Common myeloid progenitor, CD34-positive (primary cell): ENCODE measurements around the gene MLXIP.
"Not testable (repeated sequence)": the region's sequence is repeated elsewhere in the genome, so short reads cannot be mapped to it uniquely, and the experiment has no call there.

ENCODE experiments used
- CTCF ChIA-PET: fragments of 350-600 bp; sonication (Branson Sonifier 250); formaldehyde crosslinking; loops from one replicate; lab custom pipeline; 2021; ENCODE audit warnings: antibody characterized with exemption; lab: Charles Lee
- POLR2A ChIA-PET: fragments of 350-600 bp; sonication (Branson Sonifier 250); formaldehyde crosslinking; loops from one replicate; lab custom pipeline; 2021; ENCODE audit warnings: antibody characterized with exemption; lab: Charles Lee
- DNase-seq, 3 donors: peaks; one replicate each; pipeline versions ENCODE4 v3.0.0 to v3.0.0-alpha.2; 2013
- H3K27ac ChIP-seq, 2 experiments: 1 replicate in 1 of 2; 2 replicates in 1 of 2; pipeline ENCODE4 v1.7.0; 2013; ENCODE audit warnings: inconsistent platforms in 2 of 2, low read length in 2 of 2, mild to moderate bottlenecking in 2 of 2, low read depth in 1 of 2, moderate library complexity in 1 of 2; ENCODE audit not compliant: severe bottlenecking in 2 of 2, insufficient read depth in 1 of 2, poor library complexity in 1 of 2
- H3K27me3 ChIP-seq, 5 experiments: replicated peaks in 2 of 5; 1 replicate in 3 of 5; 2 replicates in 2 of 5; pipeline versions ENCODE4 v1.6.1 to v1.7.0; 2013; ENCODE audit warnings: low read length in 4 of 5, mild to moderate bottlenecking in 2 of 5, moderate library complexity in 2 of 5, inconsistent platforms in 1 of 5; ENCODE audit not compliant: insufficient read depth in 5 of 5, control insufficient read depth in 4 of 5
- H3K36me3 ChIP-seq, 4 experiments: 1 replicate in 2 of 4; 2 replicates in 2 of 4; pipeline versions ENCODE4 v1.6.1 to v1.7.0; 2013; ENCODE audit warnings: low read length in 3 of 4, control low read depth in 1 of 4, mild to moderate bottlenecking in 1 of 4; ENCODE audit not compliant: control insufficient read depth in 4 of 4, insufficient read depth in 4 of 4
- H3K4me1 ChIP-seq, 4 experiments: 1 replicate in 3 of 4; 2 replicates in 1 of 4; pipeline versions ENCODE4 v1.6.1 to v1.7.1; 2013; ENCODE audit warnings: low read length in 3 of 4, mild to moderate bottlenecking in 3 of 4, control low read depth in 1 of 4, inconsistent platforms in 1 of 4, moderate library complexity in 1 of 4; ENCODE audit not compliant: control insufficient read depth in 4 of 4, insufficient read depth in 4 of 4; ENCODE audit errors: control extremely low read depth in 1 of 4
- H3K4me3 ChIP-seq, 7 experiments: 1 replicate in 4 of 7; 2 replicates in 3 of 7; pipeline versions ENCODE4 v1.5.1 to v1.7.0; 2013; ENCODE audit warnings: mild to moderate bottlenecking in 7 of 7, low read length in 6 of 7, moderate library complexity in 6 of 7, inconsistent platforms in 2 of 7, low read depth in 2 of 7, control low read depth in 1 of 7; ENCODE audit not compliant: insufficient read depth in 4 of 7, control insufficient read depth in 1 of 7; ENCODE audit errors: extremely low read depth in 1 of 7
- H3K9me3 ChIP-seq, 5 experiments: 1 replicate in 4 of 5; 2 replicates in 1 of 5; pipeline versions ENCODE4 v1.6.1 to v1.7.1; 2013; ENCODE audit warnings: low read length in 4 of 5, mild to moderate bottlenecking in 2 of 5, inconsistent platforms in 1 of 5, low read depth in 1 of 5, moderate library complexity in 1 of 5; ENCODE audit not compliant: control insufficient read depth in 4 of 5, insufficient read depth in 2 of 5; ENCODE audit errors: control extremely low read depth in 1 of 5
- WGBS: methylation state at CpG from one replicate; pipeline ENCODE4 v1.1.5; 2013; ENCODE audit not compliant: insufficient coverage; 5-methylcytosine and 5-hydroxymethylcytosine counted together

Gene MLXIP

DNA sequence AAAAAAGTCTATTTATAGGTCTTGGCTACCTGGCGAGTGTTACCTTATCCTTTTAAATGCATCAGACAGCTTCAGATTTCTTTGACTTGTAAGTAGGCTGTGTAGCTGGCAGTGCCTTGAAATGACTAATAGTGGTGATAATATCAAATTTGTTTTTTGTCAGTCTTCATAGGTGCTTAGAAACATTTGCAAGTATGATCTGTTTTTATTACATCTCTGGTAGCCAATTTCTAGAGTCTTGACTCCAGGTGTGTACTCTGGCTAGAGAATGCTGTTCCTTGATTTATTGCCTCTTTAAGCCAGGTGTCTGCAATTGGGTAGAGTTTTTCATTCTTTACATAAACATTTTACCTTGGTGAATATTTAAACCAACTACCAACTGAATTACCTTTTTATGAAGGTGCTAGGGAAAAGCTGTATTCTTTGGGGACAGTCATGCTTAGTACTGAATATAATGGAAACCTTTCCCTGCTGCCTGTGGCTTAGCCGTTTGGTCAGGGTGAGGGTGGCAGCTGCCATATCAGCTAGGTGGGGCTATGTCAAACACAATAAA is 32.6 kb downstream of the MLXIP start:
- H3K4me3 ChIP-seq, result no peak overlapping the region
- H3K27me3 ChIP-seq, result no peaks in the 10 kb centered on the region
- H3K9me3 ChIP-seq, result no peaks in the 10 kb centered on the region
- 60% methylated on average over 2 of the region's 2 CpGs for WGBS
- DNase-seq, result no peak
- POLR2A ChIA-PET, result interaction anchor here (0.5 to 0.8 kb wide), 2 partner anchors 13 to 22 kb away, joined by 3 to 5 read pairs; no protein-coding TSS in a partner anchor
- peaks cover 0 to 26% (median 8%) of the 10 kb centered on the region in 4 experiments for H3K4me1 ChIP-seq
- CTCF ChIA-PET, result interaction anchor here (0.6 to 2.8 kb wide), 14 partner anchors 8 to 196 kb away, joined by 3 to 14 read pairs (median 3); no protein-coding TSS in a partner anchor
- H3K27ac ChIP-seq, result no peak overlapping the region
- peaks cover 0 to 7% (median under 1%) of the 10 kb centered on the region in 4 experiments for H3K36me3 ChIP-seq

DNA sequence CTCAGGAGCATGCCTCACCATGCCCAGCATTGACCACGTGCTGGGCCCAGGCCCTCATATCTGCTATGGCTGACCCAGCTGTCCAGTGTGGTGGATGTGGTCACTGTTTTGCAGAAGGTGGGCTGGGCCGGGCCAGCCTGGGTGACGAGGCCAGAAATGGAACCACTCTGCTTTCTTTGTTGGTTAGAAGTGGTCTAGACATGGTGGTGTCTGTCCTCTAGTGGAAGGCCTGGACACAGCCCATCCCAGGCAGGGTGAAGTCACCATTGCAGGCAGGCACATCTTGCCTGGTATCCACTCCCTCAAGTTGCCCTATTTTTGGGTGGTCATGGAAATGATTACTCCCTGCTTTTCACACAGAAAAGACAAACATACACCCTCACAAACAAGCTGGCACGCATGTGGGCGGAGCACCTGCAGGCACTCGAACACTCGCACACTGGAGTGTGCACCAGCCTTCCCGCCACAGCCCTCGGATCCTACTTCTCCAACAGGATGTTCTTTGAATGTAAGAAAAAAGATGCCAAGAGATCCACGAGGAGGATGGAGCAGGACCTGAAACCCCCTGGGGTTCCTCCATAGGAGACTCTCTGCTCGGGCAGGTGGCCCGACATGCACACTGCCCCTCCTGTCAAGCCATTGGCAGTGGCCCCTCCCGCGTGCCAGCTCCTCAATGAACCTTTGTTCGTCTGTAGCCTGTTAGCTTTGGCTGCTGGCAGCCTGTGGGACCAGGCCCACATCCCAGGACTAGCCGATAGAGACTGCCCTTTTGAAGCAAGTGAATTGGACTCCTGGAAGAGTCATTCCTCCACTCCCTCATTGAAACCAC is 38.4 kb downstream of the MLXIP start:
- no peak overlapping the region for H3K27ac ChIP-seq
- no peak for DNase-seq
- no peaks in the 10 kb centered on the region for H3K27me3 ChIP-seq
- H3K4me3 ChIP-seq, result no peak overlapping the region
- 96% methylated on average over 13 of the region's 16 CpGs for WGBS
- CTCF ChIA-PET, result interaction anchor here (0.9 to 3.1 kb wide), 7 partner anchors 9 to 62 kb away, joined by 3 to 25 read pairs (median 7); no protein-coding TSS in a partner anchor
- no peaks in the 10 kb centered on the region for H3K9me3 ChIP-seq
- POLR2A ChIA-PET, result no interaction called here
- H3K4me1 ChIP-seq, result peaks cover 0 to 7% (median 6%) of the 10 kb centered on the region in 4 experiments
- peaks cover 0 to 13% (median 10%) of the 10 kb centered on the region in 4 experiments for H3K36me3 ChIP-seq

GRCh38 chr12:122117979-122118378 is 39.4 kb downstream of the MLXIP start:
- CTCF ChIA-PET, result interaction anchor here (0.7 to 9.0 kb wide), 7 partner anchors 10 to 67 kb away, joined by 3 to 120 read pairs (median 9); no protein-coding TSS in a partner anchor
- Histone ChIP-seq H3K4me3 (no peak overlapping the region), H3K9me3 (no peaks in the 10 kb centered on the region), H3K27me3 (no peaks in the 10 kb centered on the region), H3K4me1 (peaks cover 0 to 13% (median 8%) of the 10 kb centered on the region in 4 experiments), H3K27ac (no peak overlapping the region), H3K36me3 (peaks cover 0 to 13% (median 10%) of the 10 kb centered on the region in 4 experiments)
- WGBS, result 100% methylated on average over 7 of the region's 8 CpGs
- POLR2A ChIA-PET, result no interaction called here
- DNase-seq, result no peak

- H3K4me3 ChIP-seq, DNase-seq, POLR2A ChIA-PET, H3K27me3 ChIP-seq, H3K9me3 ChIP-seq: not testable (repeated sequence)
- CTCF ChIA-PET, result interaction anchor here (0.6 to 9.0 kb wide), 9 partner anchors 11 to 93 kb away, joined by 3 to 120 read pairs (median 21); no protein-coding TSS in a partner anchor
- 93% methylated on average over 11 of the region's 11 CpGs for WGBS
- Histone ChIP-seq H3K36me3 (peaks cover 0 to 21% (median 9%) of the 10 kb centered on the region in 4 experiments), H3K27ac (peak overlapping the region in 1 of 2 experiments; percentile 6), H3K4me1 (peaks cover 0 to 22% (median 15%) of the 10 kb centered on the region in 4 experiments)
Observed at GRCh38 chr12:122121341-122121740, 42.8 kb downstream of the MLXIP start.

DNA sequence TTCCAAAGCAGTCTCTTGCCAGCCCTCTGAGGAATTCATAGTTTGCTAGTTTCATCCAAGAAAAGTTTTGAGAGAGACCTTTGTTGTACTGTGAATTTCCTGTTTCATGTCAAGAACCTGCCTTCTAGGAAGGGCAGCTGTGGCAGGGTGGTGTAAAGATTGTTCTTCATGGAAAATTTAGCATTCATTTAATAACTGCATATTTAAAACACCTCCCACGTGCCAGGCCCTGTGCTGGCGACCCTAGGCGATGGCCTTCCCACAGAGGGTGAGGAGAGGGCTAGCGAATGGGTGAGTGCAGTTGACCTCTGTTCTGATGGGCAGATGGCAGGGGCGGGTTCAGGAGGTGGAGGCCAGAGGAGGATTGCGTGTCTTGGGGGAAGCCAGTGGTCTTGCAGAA is 43.2 kb downstream of the MLXIP start:
- Histone ChIP-seq H3K9me3 (no peaks in the 10 kb centered on the region), H3K36me3 (peaks cover 0 to 23% (median 10%) of the 10 kb centered on the region in 4 experiments), H3K4me1 (peaks cover 0 to 22% (median 15%) of the 10 kb centered on the region in 4 experiments), H3K27ac (peak overlapping the region in 1 of 2 experiments; percentile 6), H3K27me3 (no peaks in the 10 kb centered on the region), H3K4me3 (no peak overlapping the region)
- POLR2A ChIA-PET, result interaction anchor here (0.7 kb wide), 1 partner anchor 99 kb away, joined by 3 read pairs; no protein-coding TSS in a partner anchor
- CTCF ChIA-PET, result interaction anchor here (0.6 to 9.0 kb wide), 16 partner anchors 9 to 205 kb away, joined by 3 to 120 read pairs (median 12); no protein-coding TSS in a partner anchor
- no peak for DNase-seq
- 90% methylated on average over 5 of the region's 6 CpGs for WGBS

DNA sequence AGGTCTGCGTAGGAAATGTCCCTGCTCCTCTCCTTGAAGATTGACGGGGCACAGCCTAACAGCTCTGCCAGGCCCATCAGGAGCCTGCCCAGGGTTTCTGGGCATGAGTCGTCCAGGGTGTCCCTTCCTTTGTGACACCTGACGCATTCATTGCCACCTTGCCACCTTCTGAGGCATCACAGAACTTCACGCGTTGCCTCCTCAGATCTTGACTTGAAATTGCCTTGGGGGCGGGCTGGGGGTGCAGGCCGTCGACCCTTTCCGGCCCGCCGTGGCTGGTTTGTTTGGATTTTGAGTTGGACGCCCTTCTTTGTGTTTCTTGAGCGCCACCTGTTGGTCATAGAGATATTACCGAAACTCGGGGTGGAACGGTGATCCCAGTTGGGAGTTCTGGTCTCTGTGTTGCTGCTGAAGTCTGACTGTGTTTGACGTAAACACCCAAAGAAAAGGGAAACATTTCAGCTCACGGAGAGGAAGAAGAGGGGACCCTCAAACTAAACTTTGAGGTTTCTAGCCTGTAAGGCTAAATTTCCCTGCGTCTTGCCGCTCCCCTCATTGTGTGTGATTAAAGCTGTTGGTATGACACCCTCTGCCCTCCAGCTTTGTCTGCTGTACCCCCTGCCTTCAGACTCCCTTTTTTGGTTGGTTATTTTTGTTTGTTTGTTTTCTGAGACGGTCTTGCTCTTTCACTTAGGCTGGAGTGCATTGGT is 44.6 kb downstream of the MLXIP start:
- WGBS, result 25% methylated on average over 21 of the region's 22 CpGs
- peak; percentile 64 to 80 (median 77) for DNase-seq
- peak overlapping the region in 1 of 7 experiments; percentile 54 for H3K4me3 ChIP-seq
- peaks cover 0 to 22% (median 15%) of the 10 kb centered on the region in 4 experiments for H3K4me1 ChIP-seq
- POLR2A ChIA-PET, result interaction anchor here (1.1 kb wide), 1 partner anchor 69 kb away, joined by 4 read pairs; no protein-coding TSS in a partner anchor
- peaks cover 0 to 28% (median 14%) of the 10 kb centered on the region in 4 experiments for H3K36me3 ChIP-seq
- H3K27ac ChIP-seq, result peak overlapping the region in 1 of 2 experiments; percentile 31
- H3K9me3 ChIP-seq, result no peaks in the 10 kb centered on the region
- H3K27me3 ChIP-seq, result no peaks in the 10 kb centered on the region
- CTCF ChIA-PET, result interaction anchor here (0.6 to 9.0 kb wide), 29 partner anchors 9 to 207 kb away, joined by 3 to 120 read pairs (median 7); partner anchors contain the start of gene MLXIP
